ENCODE results near the gene FFAR4. TPM values are rescaled to one million over a fixed set of nuclear protein-coding genes. Genes with fewer than 3 reads are reported as not detected.

Gene FFAR4
- total RNA-seq, 1 experiment from 2014 or later, result not detected

DNA sequence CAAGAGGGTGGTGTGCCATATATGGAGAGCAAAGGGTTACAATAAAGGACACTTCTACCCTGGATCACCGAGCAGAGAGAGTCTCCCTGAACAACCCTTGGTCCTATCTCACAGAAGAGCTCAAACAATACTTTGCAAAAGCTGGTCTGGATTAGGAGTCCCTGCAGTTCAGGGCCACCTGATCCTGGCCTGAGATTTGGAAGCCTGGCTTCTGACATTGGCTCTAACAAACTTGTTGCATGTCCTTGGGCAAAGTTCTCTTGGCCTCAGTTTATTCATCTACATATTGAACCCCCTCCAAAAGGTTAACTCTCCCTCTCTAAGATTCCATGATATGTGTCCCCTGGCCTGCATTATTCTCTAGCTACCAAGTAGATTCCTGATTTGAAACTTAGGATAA lies 32.9 kb downstream of the FFAR4 start:
- no peak for DNase-seq (ENCODE audit: low read depth)

DNA sequence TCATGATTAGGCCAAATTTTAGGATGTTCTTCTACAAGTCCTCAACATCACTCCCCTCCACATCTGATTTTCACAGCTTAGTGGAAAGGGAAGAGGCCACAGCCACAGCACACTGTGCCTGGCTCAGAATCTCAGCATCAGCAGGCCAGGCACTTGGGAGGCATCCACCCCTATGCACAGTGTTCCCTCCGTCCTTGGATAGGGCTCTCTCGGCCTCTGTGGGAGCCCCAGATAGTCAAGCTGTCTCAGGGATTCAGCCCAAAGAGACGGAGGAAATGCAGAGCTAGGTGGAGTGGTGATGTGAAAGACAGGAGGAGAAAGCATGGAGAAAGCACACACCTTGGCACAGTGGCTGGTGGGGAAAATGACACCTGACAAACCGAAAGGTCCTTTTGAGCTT lies 33.3 kb downstream of the FFAR4 start:
- DNase-seq (ENCODE audit: low read depth), result no peak

DNA sequence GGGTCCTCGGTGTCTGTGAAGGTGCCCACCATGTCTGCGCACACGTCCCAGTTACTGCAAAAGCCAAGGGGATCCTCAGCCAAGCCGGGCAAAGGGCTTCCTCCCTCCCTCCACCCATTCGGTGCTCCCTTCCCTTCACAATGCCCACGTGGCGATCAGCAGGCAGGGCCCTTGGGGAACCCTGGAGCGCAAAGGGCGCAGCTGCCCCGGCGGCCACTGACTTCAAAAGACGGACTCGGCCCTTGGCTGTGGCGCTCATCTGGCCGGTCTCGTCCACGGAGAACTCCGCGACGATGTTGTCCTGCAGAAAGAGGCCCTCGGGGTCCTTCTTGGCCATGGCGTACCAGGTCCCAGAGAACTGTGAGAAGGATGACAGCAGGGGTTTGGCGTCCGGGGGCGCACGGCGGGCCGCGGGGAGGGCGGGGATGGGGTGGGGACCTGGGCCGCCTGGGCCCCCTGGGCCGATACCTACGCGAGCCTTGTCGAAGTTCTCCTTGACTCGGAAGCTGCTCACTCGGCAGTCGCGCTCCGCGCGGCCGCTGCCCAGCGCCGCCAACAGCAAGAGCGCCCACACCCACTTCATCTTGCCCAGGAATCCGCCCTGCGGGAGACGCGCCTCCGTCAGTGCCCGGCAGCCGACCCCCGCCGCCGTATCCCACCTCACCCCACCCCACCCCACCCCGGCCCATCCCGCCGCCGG lies 34.1 kb downstream of the FFAR4 start:
- no peak for DNase-seq (ENCODE audit: low read depth)

DNA sequence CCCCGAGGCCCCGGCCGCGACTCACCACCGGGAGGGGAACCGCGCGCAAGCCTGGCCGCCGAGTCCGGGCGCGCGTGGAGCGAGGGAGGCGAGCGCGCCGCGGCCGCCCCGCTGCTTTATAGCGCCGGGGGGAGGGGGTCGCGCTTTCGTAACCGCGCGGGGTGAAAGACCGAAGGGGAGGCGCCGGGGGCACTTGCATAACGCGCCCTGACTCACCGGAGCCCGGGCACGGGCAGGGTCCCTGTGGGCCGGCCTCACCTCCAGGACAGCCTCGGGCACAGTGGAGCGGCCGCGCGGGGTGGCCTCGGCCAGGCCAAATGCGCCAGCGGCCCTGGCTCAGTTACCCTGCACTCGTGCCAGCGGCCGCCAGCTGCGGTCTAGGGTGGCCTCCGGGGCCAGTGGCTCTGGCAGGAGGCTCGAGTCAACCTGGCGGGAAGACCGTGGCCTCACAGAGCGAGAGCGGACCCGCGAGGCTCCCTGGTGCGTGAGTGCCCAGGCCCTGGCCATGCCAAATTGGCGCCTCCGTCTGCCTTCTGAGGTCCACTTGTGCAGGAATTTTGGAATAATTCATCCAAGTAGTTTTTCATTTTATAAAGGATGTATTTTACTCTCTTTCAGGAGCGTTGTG lies 34.8 kb downstream of the FFAR4 start, which contains the start of gene RBP4:
TSS of gene RBP4 (minus strand) at position 90 of the 628 bp plus-strand sequence. CDS start 207 bp downstream, outside the sequence.
- no peak for DNase-seq (ENCODE audit: low read depth)

DNA sequence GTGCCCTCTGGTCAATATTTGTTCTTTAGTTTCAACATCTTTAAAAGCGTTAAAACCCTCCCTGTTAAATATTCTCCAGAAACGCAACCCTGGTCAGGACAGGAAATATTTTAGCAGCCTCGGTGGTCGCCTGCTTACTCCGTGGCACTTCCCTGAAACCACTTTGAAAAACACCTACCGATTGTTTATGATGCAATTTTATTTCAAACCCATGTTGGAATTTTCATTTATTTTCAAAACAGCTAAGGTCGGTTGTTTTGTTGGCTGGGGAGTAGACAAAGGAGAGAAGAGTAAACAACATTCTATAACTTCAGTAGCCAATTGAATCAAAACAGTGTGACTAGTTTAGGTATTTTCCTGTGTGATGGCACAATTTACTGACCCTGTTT lies 35.3 kb downstream of the FFAR4 start:
- no peak for DNase-seq (ENCODE audit: low read depth)

DNA sequence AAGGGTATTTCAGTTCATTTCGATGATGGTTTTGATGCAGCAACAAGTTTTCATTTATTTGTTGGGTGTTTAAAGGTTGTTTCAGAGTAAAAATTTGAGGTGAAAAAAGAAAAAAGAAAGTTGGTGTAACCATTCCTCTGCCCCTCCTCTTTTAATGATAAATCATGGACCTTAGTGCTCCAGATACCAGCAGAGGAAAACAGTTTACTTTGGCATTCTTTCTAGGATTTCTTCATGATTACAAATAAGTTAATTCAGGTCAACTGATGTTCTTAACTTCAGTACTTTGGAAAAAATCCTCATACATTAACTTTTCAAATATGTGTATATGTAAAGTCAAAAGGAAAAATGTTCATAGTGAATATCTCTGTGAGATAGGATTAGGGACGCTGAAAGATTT lies 36.6 kb downstream of the FFAR4 start:
- DNase-seq (ENCODE audit: low read depth), result no peak

DNA sequence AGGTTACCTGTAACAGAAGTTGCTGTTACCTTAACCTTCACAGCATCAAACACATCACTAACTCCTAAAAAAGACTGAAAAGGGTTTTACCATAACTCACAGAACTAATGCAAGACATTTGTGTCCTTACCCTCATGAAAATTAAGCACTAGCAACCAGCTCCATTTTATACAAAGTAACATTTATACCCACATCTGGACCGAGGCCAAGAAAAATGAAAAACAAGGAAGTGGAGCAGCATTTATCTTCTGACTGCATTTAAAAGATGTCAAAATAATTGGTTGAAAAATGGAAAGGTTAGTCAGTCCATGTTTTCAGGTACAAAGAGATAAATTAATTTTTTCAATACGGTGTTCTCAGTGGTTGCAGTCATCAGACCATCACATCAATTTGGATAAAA lies 37.7 kb downstream of the FFAR4 start:
- DNase-seq (ENCODE audit: low read depth), result no peak

DNA sequence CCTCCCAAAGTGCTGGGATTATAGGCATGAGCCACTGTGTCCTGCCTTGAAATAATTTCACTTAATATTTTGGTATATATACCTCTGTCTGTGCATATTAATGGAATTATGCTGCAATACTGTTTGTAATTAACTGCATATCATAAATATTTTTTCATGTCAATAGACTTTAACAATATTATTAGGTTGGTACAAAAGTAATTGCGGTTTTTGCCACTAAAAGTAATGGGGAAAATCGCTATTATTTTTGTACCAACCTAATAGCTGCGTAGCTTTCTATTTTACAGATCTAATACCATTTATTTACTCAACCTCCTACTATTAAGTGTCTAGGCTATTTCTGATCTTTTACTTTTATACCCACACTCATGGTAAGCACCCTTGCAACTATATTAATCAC lies 42.0 kb downstream of the FFAR4 start:
- no peak for DNase-seq (ENCODE audit: low read depth)

DNA sequence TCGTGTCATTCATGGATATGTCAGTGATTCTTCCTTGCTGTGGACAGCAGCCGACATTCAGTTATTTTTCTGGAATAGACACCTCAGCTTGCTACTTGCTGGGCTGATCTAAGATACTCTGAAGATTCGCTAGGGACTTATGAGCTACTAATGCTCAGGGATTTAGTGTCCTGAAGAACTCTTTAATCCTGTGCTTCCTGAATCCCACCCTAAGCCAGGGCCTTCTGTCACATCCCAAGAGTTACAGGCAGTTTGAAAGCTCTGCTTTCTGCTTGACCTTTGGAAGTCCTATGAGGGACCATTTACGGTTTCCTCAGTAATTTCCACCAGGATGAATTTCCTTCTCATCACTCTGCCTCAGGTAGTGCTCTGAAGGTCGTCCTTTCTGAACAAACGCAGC lies 45.8 kb downstream of the FFAR4 start, which contains the start of gene PDE6C:
TSS of gene PDE6C (plus strand) at position 227 of the 400 bp plus-strand sequence. CDS start 189 bp downstream, outside the sequence.
- no peak for DNase-seq (ENCODE audit: low read depth)

DNA sequence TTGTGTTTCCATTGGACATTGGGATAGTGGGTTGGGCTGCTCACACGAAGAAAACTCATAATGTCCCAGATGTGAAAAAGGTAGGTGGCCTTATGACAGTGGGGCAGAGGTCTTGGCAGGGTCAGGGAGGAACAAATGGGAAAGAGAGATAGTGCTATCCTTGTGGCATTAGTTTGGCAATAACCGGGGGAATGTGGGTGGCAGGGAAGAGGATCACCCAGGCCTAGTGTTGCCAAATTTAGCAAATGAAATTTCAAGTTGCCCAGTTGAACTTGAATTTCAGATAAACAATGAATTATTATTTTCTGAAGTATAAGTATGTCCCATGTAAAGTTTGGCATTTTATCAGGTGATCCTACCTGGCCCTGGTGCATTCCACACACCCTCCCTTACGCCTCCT lies 46.7 kb downstream of the FFAR4 start:
- no peak for DNase-seq (ENCODE audit: low read depth)

DNA sequence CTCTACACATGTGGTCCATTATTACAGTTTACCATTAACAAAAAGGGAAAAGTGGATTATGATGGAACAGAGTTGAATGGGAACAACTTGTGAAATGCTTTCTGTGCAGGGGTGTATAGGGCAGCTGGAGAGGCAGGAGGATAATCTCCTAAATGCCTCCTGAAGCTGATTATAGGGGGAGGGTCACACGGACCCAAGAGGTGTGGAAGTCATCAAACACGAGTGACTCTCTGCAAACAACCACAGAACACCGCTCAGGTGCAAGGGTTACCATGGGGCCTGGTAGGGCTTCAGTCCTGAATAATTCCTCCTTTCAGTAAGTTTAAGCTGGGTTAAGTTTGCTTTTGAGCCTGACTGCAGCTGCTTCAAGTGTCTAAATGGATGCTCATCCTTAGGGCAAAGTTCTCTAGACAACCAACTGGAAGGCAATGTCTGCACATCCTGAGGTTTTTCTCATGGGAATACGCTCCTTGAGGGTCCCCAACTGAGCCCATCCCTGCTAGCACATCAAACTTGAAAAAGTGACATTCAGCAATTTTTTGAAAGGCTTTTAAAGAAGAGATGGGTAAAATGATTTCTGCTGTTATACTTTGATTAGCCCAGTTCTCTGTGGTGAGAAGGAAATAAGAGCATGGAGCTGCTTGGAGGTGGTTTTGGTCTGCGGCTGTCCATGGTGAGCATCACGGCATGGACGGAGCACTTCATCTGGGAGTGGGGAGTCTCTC lies 47.8 kb downstream of the FFAR4 start:
- no peak for DNase-seq (ENCODE audit: low read depth)

DNA sequence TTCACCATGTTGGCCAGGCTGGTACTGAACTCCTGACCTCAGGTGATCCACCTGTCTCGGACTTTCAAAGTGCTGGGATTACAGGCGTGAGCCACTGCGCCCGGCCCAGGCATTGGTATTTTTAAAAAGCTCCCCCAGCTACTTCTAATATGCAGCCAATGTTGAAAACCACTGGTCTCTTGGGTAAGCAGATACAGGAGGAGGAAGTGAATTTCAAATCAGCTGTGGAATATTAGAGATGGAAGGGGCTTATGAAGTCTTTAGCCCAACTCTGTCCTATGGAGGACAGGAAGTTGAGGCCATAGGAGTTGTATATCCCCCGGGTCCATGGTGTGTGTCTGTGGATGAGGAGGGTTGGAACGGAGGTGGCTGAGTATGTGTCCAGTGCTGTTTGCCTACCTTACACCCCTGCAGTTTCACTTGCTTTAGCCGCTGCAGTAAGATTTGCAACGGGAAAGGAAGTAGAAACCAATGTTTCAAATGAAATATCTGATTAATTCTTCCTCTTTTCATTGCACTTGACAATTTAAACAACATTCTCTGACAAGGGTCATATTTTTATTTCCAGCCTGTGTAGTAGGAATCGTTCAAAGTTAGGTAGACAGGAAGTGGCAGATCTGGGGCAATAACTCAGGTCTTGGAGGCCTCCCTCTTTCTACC lies 49.2 kb downstream of the FFAR4 start:
- DNase-seq (ENCODE audit: low read depth), result no peak

DNA sequence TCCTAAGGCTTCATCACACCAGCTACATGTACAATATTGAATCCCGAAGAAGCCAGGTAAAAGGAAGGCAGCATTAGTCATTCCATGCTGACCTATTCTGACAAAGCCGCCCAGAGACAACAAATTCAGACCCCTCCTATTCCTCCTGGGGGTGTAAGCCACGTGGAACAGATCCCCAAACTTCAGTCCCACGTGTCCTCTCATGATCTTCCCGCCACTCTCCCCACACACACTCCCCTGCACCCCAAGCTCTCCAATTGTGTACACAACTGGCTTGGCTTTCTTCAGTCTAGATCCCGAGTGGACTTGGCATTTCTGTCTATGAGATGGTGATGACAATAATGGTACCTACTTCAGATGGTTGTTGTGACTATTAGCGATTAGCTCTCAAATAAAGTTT lies 54.5 kb downstream of the FFAR4 start:
- no peak for DNase-seq (ENCODE audit: low read depth)

DNA sequence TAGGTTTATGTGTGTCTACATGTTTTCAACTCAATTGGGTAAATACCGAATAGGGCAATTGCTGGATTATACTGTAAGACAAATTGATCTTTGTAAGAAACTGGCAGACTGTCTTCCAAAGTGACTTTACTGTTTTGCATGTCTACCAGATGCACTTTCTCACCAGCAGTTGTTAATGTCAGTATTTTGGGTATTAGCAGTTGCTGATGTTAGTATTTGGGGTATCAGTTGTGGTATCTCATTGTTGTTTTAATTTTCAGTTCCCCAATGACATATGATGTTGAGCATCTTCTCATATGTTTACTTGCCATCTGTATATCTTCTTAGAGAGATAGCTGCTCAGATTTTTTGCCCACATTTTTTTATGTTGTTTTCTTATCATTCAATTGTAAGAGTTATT lies 56.5 kb downstream of the FFAR4 start:
- DNase-seq (ENCODE audit: low read depth), result no peak

DNA sequence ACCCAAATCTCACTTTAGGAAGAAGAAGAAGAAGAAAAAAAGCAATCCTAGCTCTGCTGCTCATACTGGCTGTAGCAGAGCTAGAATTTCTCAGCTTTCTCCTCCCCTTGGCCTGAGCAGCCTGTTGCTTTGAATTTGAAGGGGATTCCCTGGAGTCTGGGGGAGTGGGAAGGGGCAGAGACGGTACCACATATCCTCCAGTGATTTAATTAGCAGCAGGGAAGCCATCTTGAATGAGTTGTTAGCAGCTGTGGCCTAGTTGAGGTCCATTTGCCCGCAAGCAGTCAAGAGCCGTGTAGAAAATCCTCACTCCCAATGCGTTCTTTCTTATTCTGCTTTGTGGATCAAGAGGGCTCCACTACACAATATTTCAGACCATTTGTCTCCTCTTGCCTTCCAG lies 62.4 kb downstream of the FFAR4 start:
- no peak for DNase-seq (ENCODE audit: low read depth)

DNA sequence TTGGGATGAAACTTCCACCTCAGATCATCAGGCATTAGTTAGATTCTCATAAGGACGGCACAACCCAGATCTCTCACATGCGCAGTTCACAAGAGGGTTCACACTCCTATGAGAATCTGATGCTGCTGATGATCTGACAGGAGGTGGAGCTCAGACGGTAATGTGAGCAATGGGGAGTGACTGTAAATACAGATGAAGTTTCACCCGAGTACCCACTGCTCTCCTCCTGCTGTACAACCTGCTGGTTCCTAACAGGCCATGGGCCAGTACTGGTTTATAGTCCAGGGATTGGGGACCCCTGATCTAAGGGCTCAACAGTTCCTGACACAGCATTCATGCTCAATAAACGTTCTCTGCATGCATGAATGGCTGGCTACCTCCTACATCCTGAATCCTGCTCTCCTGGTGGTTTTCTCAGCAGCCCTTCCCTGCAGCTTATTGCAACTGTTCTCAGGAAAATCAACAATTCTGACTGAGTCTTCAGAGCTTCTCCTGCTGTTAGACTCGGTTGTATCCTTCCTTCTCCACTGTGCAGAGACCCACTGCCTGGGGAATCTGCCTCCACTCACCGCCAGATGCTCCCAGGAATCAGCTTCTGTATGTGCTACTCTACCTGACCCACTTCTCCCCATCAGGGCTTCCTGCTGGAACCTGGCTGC lies 63.3 kb downstream of the FFAR4 start:
- DNase-seq (ENCODE audit: low read depth), result no peak

DNA sequence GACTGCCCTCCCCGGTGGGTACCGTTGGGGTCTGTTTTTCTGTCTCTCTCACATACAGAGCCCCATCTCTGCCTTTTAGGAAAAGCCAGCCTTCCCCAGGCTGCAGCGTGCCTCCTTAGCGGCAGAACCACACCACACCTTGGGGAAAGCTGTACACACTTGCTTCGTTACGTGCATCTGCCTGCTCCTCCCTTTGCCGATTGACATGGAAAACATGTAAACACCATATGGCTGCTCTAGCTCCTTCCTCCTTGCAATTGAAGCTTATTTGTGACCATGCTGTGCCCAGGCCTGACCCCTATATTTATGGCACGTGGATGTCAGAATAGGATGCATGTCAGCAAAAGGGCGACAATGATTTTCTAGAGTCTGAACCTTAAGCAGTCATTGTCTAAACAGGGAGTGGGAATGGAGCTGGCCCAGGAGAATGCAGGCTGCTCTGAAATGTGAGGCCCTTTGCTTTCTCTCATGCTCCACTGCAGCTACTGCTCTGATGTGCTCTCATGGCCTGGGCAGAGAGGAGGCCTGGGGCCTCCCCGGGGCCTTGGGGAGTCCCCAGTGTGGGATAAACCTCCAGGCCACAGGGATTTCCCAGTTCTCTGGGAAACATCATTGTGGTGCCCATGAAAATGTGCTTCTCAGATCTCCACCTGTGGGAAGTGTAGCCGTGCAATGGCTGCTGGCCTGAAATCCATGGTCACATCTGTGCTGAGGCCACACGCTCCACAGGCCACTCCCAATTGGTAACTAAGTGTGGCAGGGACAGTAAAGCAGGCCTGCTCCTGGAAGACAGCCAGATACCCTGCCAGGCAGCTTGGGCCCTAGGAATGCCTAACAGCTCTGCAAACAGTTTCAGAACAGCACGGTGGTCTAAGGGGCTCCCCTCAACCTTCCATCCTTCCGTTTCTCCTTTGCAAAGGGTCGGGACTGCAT lies 64.4 kb downstream of the FFAR4 start:
- no peak for DNase-seq (ENCODE audit: low read depth)
